HL-60 (cell line): ENCODE data around the gene RNLS.

Source experiments
- DNase-seq, 2 experiments: peaks; one replicate each; pipeline ENCODE4 v3.0.0-alpha.2; 2010 to 2020; ENCODE audit warnings: low read depth in 1 of 2, low spot score in 1 of 2
- H3K27ac ChIP-seq: fragments of 250-450 bp; sonication (Bioruptor Pico); replicated peaks from 2 replicates; pipeline ENCODE4 v1.5.1; 2020; ENCODE audit warnings: mild to moderate bottlenecking, moderate library complexity
- H3K27me3 ChIP-seq: fragments of 250-450 bp; sonication (Bioruptor Pico); 2 replicates; pipeline ENCODE4 v1.5.1; 2021; ENCODE audit warnings: mild to moderate bottlenecking, moderate library complexity; ENCODE audit not compliant: insufficient read depth, poor library complexity, severe bottlenecking
- H3K4me3 ChIP-seq: replicated peaks from 2 replicates; pipeline ENCODE4 v1.5.1; 2011; ENCODE audit warnings: mild to moderate bottlenecking, control low read depth, low read length; ENCODE audit not compliant: insufficient read depth
- CTCF ChIP-seq: IDR thresholded peaks from one replicate; pipeline ENCODE4 v1.5.1; 2011; ENCODE audit warnings: low read length, control low read depth, inconsistent platforms; ENCODE audit not compliant: insufficient read depth
- GABPA ChIP-seq: IDR thresholded peaks from 2 replicates; pipeline ENCODE4 v1.6.1; 2012; ENCODE audit warnings: low read depth
- POLR2AphosphoS5 ChIP-seq: IDR thresholded peaks from 2 replicates; pipeline ENCODE4 v1.6.1; 2012; ENCODE audit warnings: low read depth
- REST ChIP-seq: IDR thresholded peaks from 2 replicates; pipeline ENCODE4 v1.6.1; 2012; ENCODE audit warnings: low read depth; ENCODE audit not compliant: insufficient replicate concordance
- SPI1 ChIP-seq: IDR thresholded peaks from 2 replicates; pipeline ENCODE4 v1.6.1; 2012; ENCODE audit warnings: low read depth, mild to moderate bottlenecking, borderline replicate concordance

Gene RNLS

GRCh38 chr10:88555190-88555908 is 27.8 kb downstream of the RNLS start:
- Histone ChIP-seq H3K4me3 (no peak overlapping the region), H3K27ac (no peak overlapping the region), H3K27me3 (no peaks in the 10 kb centered on the region)
- peak; percentile 43 to 68 for DNase-seq
- TF ChIP-seq SPI1 (peak; percentile 21; the same call in 1 of the 2 replicates), POLR2AphosphoS5 (no peak), REST (no peak), GABPA (no peak)

- peak; percentile 28 to 70 for DNase-seq
- Histone ChIP-seq H3K27me3 (no peaks in the 10 kb centered on the region), H3K4me3 (no peak overlapping the region), H3K27ac (no peak overlapping the region)
- TF ChIP-seq SPI1: no peak
- no peak for TF ChIP-seq REST
- TF ChIP-seq GABPA: no peak
- TF ChIP-seq CTCF: peak; percentile 80
Observed at GRCh38 chr10:88553116-88553752, 29.9 kb downstream of the RNLS start.

- Histone ChIP-seq H3K4me3 (no peak overlapping the region), H3K27me3 (no peaks in the 10 kb centered on the region), H3K27ac (no peak overlapping the region)
- no peak for DNase-seq
- no peak for TF ChIP-seq SPI1
- no peak for TF ChIP-seq REST
- TF ChIP-seq CTCF: no peak
- no peak for TF ChIP-seq POLR2AphosphoS5
- no peak for TF ChIP-seq GABPA
Observed at GRCh38 chr10:88551246-88551645, 31.9 kb downstream of the RNLS start.
